Measurements from ENCODE around the gene RNF223. TPM values are rescaled to one million over a fixed set of nuclear protein-coding genes. Genes with fewer than 3 reads are reported as not detected.

Gene RNF223
- total RNA-seq, 1 experiment from 2014 or later, result not detected

DNA sequence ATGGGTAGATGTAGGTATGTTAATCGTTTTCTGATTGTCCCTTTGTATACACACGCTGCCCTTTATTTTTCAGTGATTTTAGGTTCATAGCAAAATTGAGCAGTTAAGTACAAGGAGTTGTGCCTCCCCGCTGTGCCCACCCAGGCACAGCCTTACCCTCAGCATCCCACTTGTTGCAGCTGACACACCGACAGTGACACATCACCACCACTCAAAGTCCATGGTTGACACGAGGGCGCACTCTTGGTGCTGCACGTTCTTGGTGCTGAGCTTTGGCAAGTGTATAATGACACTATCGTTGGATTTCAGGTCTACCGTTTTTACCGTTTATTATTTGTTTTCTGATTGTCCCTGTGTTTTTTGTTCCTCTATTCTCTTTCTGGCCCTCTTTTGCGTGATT is 26.2 kb upstream of the RNF223 start:
- Histone ChIP-seq H2BK20ac (ENCODE audit: low read depth, low read length, poor library complexity, severe bottlenecking) (no peak overlapping the region), H3K27ac (ENCODE audit: insufficient read length, low read depth, low read length) (no peak overlapping the region), H3K23ac (ENCODE audit: insufficient read length, low read depth, low read length) (no peak overlapping the region), H3T11ph (ENCODE audit: low read length) (no peak overlapping the region), H4K20me1 (ENCODE audit: control insufficient read depth, insufficient read depth, insufficient read length) (no peaks in the 10 kb centered on the region), H4K5ac (ENCODE audit: insufficient read length, low read depth, low read length) (no peak overlapping the region), H3K14ac (ENCODE audit: insufficient read depth, low read length) (no peak overlapping the region), H3K27me3 (ENCODE audit: insufficient read depth, low read length) (no peaks in the 10 kb centered on the region), H2BK15ac (ENCODE audit: low read depth, low read length) (no peak overlapping the region), H3K9ac (ENCODE audit: extremely low read depth, insufficient read length, low read length) (no peak overlapping the region), H4K8ac (replicated peaks; ENCODE audit: insufficient read length, low read depth, low read length) (no peak overlapping the region), H2BK120ac (ENCODE audit: low read depth, low read length, poor library complexity, severe bottlenecking) (no peak overlapping the region), H3K56ac (ENCODE audit: insufficient read length, low read depth, low read length) (no peak overlapping the region), H3K4me2 (ENCODE audit: insufficient read depth, insufficient read length, low read length) (no peak overlapping the region), H4K91ac (ENCODE audit: insufficient read length, low read depth, low read length) (no peak overlapping the region), H2BK12ac (ENCODE audit: insufficient read length, low read depth, low read length) (no peak overlapping the region), H2AFZ (ENCODE audit: low read length) (no peak overlapping the region), H3K23me2 (ENCODE audit: insufficient read length, low read depth, low read length, poor library complexity, severe bottlenecking) (no peaks in the 10 kb centered on the region), H3K18ac (ENCODE audit: insufficient read length, low read depth, low read length) (no peak overlapping the region), H3K79me1 (ENCODE audit: insufficient read depth, low read depth, low read length, poor library complexity, severe bottlenecking) (no peaks in the 10 kb centered on the region), H3K4ac (ENCODE audit: low read depth, low read length) (no peak overlapping the region), H2AK5ac (ENCODE audit: insufficient read length, low read length) (no peak overlapping the region), H3K9me3 (ENCODE audit: control insufficient read depth, low read depth, low read length) (no peaks in the 10 kb centered on the region), H3K79me2 (ENCODE audit: insufficient read depth, low read length) (no peaks in the 10 kb centered on the region), H3K4me1 (ENCODE audit: insufficient read depth, low read length) (no peaks in the 10 kb centered on the region), H2BK5ac (ENCODE audit: insufficient read length, low read length) (no peak overlapping the region)
- H3K9me3 Mint-ChIP-seq, result peaks cover 27 to 41% of the 10 kb centered on the region in 2 experiments
- DNase-seq, result no peak
- TF ChIP-seq, protein P1, sequence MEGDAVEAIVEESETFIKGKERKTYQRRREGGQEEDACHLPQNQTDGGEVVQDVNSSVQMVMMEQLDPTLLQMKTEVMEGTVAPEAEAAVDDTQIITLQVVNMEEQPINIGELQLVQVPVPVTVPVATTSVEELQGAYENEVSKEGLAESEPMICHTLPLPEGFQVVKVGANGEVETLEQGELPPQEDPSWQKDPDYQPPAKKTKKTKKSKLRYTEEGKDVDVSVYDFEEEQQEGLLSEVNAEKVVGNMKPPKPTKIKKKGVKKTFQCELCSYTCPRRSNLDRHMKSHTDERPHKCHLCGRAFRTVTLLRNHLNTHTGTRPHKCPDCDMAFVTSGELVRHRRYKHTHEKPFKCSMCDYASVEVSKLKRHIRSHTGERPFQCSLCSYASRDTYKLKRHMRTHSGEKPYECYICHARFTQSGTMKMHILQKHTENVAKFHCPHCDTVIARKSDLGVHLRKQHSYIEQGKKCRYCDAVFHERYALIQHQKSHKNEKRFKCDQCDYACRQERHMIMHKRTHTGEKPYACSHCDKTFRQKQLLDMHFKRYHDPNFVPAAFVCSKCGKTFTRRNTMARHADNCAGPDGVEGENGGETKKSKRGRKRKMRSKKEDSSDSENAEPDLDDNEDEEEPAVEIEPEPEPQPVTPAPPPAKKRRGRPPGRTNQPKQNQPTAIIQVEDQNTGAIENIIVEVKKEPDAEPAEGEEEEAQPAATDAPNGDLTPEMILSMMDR (conservative IDR thresholded peaks at IDR 0.05), result no peak
- H3K27ac Mint-ChIP-seq, result no peak overlapping the region
- no peaks in the 10 kb centered on the region for H3K4me1 Mint-ChIP-seq
- H3K4me3 Mint-ChIP-seq, result no peak overlapping the region
- no CpG with 5 or more reads among the region's 11 CpGs for WGBS (ENCODE audit: extremely low coverage, insufficient read length, low lambda C conversion rate)
- peaks cover 7 to 27% (median 12%) of the 10 kb centered on the region in 3 experiments for H3K36me3 Mint-ChIP-seq (ENCODE audit: insufficient read depth in 1 of 3, low read depth in 3 of 3)
- H3K27me3 Mint-ChIP-seq (ENCODE audit: low read depth), result peaks cover 29% of the 10 kb centered on the region
